GM12878 (cell line): ENCODE measurements around the gene TANK. TPM values are rescaled to one million over a fixed set of nuclear protein-coding genes. Genes with fewer than 3 reads are reported as not detected.

Experiments used
- BCL11A ChIP-seq: IDR thresholded peaks from 2 replicates; pipeline ENCODE4 v1.6.1; 2011; ENCODE audit warnings: low read depth, low read length
- BHLHE40 ChIP-seq, 2 experiments: fragments of 450-650 bp in 1 of 2; IDR thresholded peaks; 2 replicates each; pipeline ENCODE4 v1.6.1; 2011 to 2017; ENCODE audit warnings: low read depth in 2 of 2, borderline replicate concordance in 1 of 2, improper control_type of control experiment in 1 of 2, low read length in 1 of 2, mild to moderate bottlenecking in 1 of 2
- CBFB ChIP-seq: IDR thresholded peaks from 2 replicates; pipeline ENCODE4 v1.6.1; 2016; ENCODE audit warnings: antibody characterized with exemption, low read depth
- CUX1 ChIP-seq: IDR thresholded peaks from 2 replicates; pipeline ENCODE4 v1.6.1; 2012; ENCODE audit warnings: improper control_type of control experiment, low read depth, low read length; ENCODE audit not compliant: insufficient replicate concordance
- EED ChIP-seq: sonication (generic); IDR thresholded peaks from 2 replicates; pipeline ENCODE4 v1.6.1; 2016; ENCODE audit warnings: antibody characterized with exemption, low read depth
- ELK1 ChIP-seq: IDR thresholded peaks from 2 replicates; pipeline ENCODE4 v1.6.1; 2012; ENCODE audit warnings: low read depth, low read length, improper control_type of control experiment
- EP300 ChIP-seq, 2 experiments: fragments of 150-350 bp in 1 of 2; IDR thresholded peaks; 2 replicates each; pipeline ENCODE4 v1.6.1; 2011 to 2012; ENCODE audit warnings: low read depth in 2 of 2, low read length in 2 of 2, borderline replicate concordance in 1 of 2, improper control_type of control experiment in 1 of 2, inconsistent platforms in 1 of 2; ENCODE audit not compliant: control insufficient read depth in 1 of 2
- MEF2A ChIP-seq: IDR thresholded peaks from 2 replicates; pipeline ENCODE4 v1.6.1; 2011; ENCODE audit warnings: low read depth, mild to moderate bottlenecking, low read length, moderate library complexity; ENCODE audit not compliant: insufficient read depth
- MXI1 ChIP-seq: fragments of 150-350 bp; IDR thresholded peaks from 2 replicates; pipeline ENCODE4 v1.6.1; 2011; ENCODE audit warnings: low read depth, mild to moderate bottlenecking, inconsistent platforms, low read length, improper control_type of control experiment
- NBN ChIP-seq: fragments of 450-650 bp; IDR thresholded peaks from 2 replicates; pipeline ENCODE4 v1.6.1; 2016
- NFIC ChIP-seq: IDR thresholded peaks from 2 replicates; pipeline ENCODE4 v1.6.1; 2012; ENCODE audit warnings: low read depth, mild to moderate bottlenecking, inconsistent platforms, low read length, moderate library complexity
- NFYA ChIP-seq: IDR thresholded peaks from 2 replicates; pipeline ENCODE4 v1.6.1; 2011; ENCODE audit warnings: low read depth, mild to moderate bottlenecking, low read length, improper control_type of control experiment, borderline replicate concordance
- NR2C2 ChIP-seq: IDR thresholded peaks from 2 replicates; pipeline ENCODE4 v1.6.1; 2011; ENCODE audit warnings: borderline replicate concordance, low read depth; ENCODE audit not compliant: control insufficient read depth, insufficient read length
- NR2F1 ChIP-seq: fragments of 450-650 bp; conservative IDR thresholded peaks from 2 replicates; pipeline ENCODE4 v1.6.1; 2017; ENCODE audit warnings: mild to moderate bottlenecking
- POLR2A ChIP-seq: IDR thresholded peaks from 2 replicates; pipeline ENCODE4 v1.6.1; 2011; ENCODE audit warnings: low read depth, mild to moderate bottlenecking, low read length
- RAD21 ChIP-seq: IDR thresholded peaks from 2 replicates; pipeline ENCODE4 v1.6.1; 2011; ENCODE audit warnings: mild to moderate bottlenecking, low read depth, low read length, moderate library complexity; ENCODE audit not compliant: insufficient read depth
- RAD51 ChIP-seq: fragments of 450-650 bp; IDR thresholded peaks from 2 replicates; pipeline ENCODE4 v1.6.1; 2016; ENCODE audit warnings: moderate library complexity, mild to moderate bottlenecking, inconsistent platforms
- SIN3A ChIP-seq: IDR thresholded peaks from 2 replicates; pipeline ENCODE4 v1.6.1; 2012; ENCODE audit warnings: low read depth, low read length, improper control_type of control experiment
- SMARCA5 ChIP-seq: fragments of 450-650 bp; IDR thresholded peaks from 2 replicates; pipeline ENCODE4 v1.6.1; 2017; ENCODE audit warnings: mild to moderate bottlenecking
- STAT3 ChIP-seq: IDR thresholded peaks from 2 replicates; pipeline ENCODE4 v1.6.1; 2011; ENCODE audit warnings: low read depth, low read length, improper control_type of control experiment
- TAF1 ChIP-seq: IDR thresholded peaks from 2 replicates; pipeline ENCODE4 v1.6.1; 2011; ENCODE audit warnings: mild to moderate bottlenecking, low read depth, low read length, borderline replicate concordance
- USF1 ChIP-seq: IDR thresholded peaks from 2 replicates; pipeline ENCODE4 v1.6.1; 2011; ENCODE audit warnings: borderline replicate concordance, low read depth, mild to moderate bottlenecking, moderate library complexity, mixed read lengths, low read length; ENCODE audit not compliant: insufficient read depth; ENCODE audit errors: extremely low read length
- ZNF207 ChIP-seq: fragments of 450-650 bp; IDR thresholded peaks from 2 replicates; pipeline ENCODE4 v1.6.1; 2014; ENCODE audit warnings: antibody characterized with exemption, mild to moderate bottlenecking, borderline replicate concordance
- ZNF24 ChIP-seq: fragments of 450-650 bp; IDR thresholded peaks from 2 replicates; pipeline ENCODE4 v1.6.1; 2017; ENCODE audit warnings: antibody characterized with exemption, mild to moderate bottlenecking
- polyA plus RNA-seq, 11 experiments: library from polyadenylated mRNA; depleted of rRNA in 4 of 11; unstranded in 6 of 11; stranded (reverse) in 5 of 11; fragments of >200 nt; fragmentation: Nextera tagmentation in 4 of 11; fragmentation: Illumina TruSeq in 1 of 11; extraction: Ambion mirVana in 4 of 11; extraction: Trizol in 1 of 11; gene quantifications; 1 replicate in 1 of 11; 2 replicates in 10 of 11; pipeline versions ENCODE4 v1.2.1 to v1.2.3, GENCODE V29; 2011 to 2016; ENCODE audit warnings: inconsistent platforms in 2 of 11, missing spikeins in 2 of 11, low read depth in 1 of 11
- total RNA-seq, 4 experiments: library from RNA; depleted of rRNA in 3 of 4; stranded (reverse); fragments of >200 nt in 3 of 4; fragmentation: Illumina TruSeq in 1 of 4; extraction: Trizol in 1 of 4; gene quantifications; 2 replicates each; pipeline versions ENCODE4 v1.2.1 to v1.2.3, GENCODE V29; 2013 to 2021

Gene TANK
- total and polyA plus RNA-seq, 10 of the 15 experiments (the other 5 are each of a cell fraction or from before 2014, with no cell fraction given) = 48.6 to 127 (median 103) TPM

GRCh38 chr2:161172901-161173540 is 12.8 kb downstream of the TANK start (continued):
- TF ChIP-seq NR2F1 = peak; percentile 58; the same call in 1 of the 2 replicates
- TF ChIP-seq CBFB = no peak
- peak; percentile 34; the same call in 1 of the 2 replicates for TF ChIP-seq ZNF24
- TF ChIP-seq STAT3 = no peak
- no peak for TF ChIP-seq POLR2A
- TF ChIP-seq MXI1 = no peak
- no peak for TF ChIP-seq TAF1
- no peak for TF ChIP-seq SIN3A
- TF ChIP-seq NR2C2 = no peak
- no peak for TF ChIP-seq NFYA
- TF ChIP-seq SMARCA5 = no peak
- no peak for TF ChIP-seq USF1
- no peak for TF ChIP-seq CUX1
- TF ChIP-seq BHLHE40 (IDR thresholded peaks at IDR 0.05; ENCODE audit: borderline replicate concordance in 1 of 2, low read depth in 2 of 2, low read length in 1 of 2) = peak in 1 of 2 experiments; percentile 13; a peak in 1 of 4 replicates
- no peak for TF ChIP-seq RAD51
- TF ChIP-seq MEF2A = no peak
- TF ChIP-seq ELK1 = no peak
- TF ChIP-seq NBN = no peak
- TF ChIP-seq EED = no peak
- TF ChIP-seq EP300 (IDR thresholded peaks at IDR 0.05; ENCODE audit: borderline replicate concordance in 1 of 2, control insufficient read depth in 1 of 2, low read depth in 2 of 2, low read length in 2 of 2) = peak; percentile 8 to 35; a peak in 2 of 4 replicates
- TF ChIP-seq ZNF207 = no peak
- TF ChIP-seq BCL11A = peak; percentile 67; the same call in 1 of the 2 replicates
- peak; percentile 63; the same call in 1 of the 2 replicates for TF ChIP-seq NFIC
- no peak for TF ChIP-seq RAD21
